ENCODE results near the gene RNF13.

- TF ChIP-seq CTCF (conservative IDR thresholded peaks at IDR 0.05; ENCODE audit: low read depth, low read length) (no peak), CEBPB (IDR thresholded peaks at IDR 0.05; ENCODE audit: low read depth, low read length) (no peak), FOS (IDR thresholded peaks at IDR 0.05; ENCODE audit: low read depth, low read length) (no peak), MAFK (IDR thresholded peaks at IDR 0.05; ENCODE audit: low read depth, low read length) (no peak)
Observed at GRCh38 chr3:149963485-149963884, 150.5 kb downstream of the RNF13 start.

All from IMR-90 (cell line).